Nephron progenitor cell (in vitro differentiated cells): ENCODE results near the gene PHACTR3.
"Not testable (repeated sequence)": the region's sequence is repeated elsewhere in the genome, so short reads cannot be mapped to it uniquely, and the experiment has no call there.

Source experiments
- DNase-seq: peaks from one replicate; pipeline ENCODE4 v3.0.0; 2021
- H3K27ac Mint-ChIP-seq: 2 replicates; pipeline ENCODE4 v1.8.0; 2021; ENCODE audit warnings: mild to moderate bottlenecking, moderate library complexity, mixed read lengths
- H3K27me3 Mint-ChIP-seq: 2 replicates; pipeline ENCODE4 v1.8.0; 2021; ENCODE audit warnings: mild to moderate bottlenecking, low read depth, mixed read lengths; ENCODE audit not compliant: poor library complexity
- H3K36me3 Mint-ChIP-seq: 2 replicates; pipeline ENCODE4 v1.8.0; 2021; ENCODE audit warnings: low read depth, mixed read lengths
- H3K4me1 Mint-ChIP-seq: 2 replicates; pipeline ENCODE4 v1.8.0; 2021; ENCODE audit warnings: mixed read lengths
- H3K4me3 Mint-ChIP-seq: 2 replicates; pipeline ENCODE4 v1.8.0; 2021; ENCODE audit warnings: mild to moderate bottlenecking, moderate library complexity, mixed read lengths
- H3K9me3 Mint-ChIP-seq: 2 replicates; pipeline ENCODE4 v1.8.0; 2021; ENCODE audit warnings: mild to moderate bottlenecking, moderate library complexity, mixed read lengths
- CTCF ChIP-seq: fragments of 200-600 bp; sonication (generic); IDR thresholded peaks from 2 replicates; pipeline ENCODE4 v1.5.0; 2021; ENCODE audit warnings: antibody characterized with exemption

The PHACTR3 gene

GRCh38 chr20:59603781-59604541, at the start of gene PHACTR3:
Gene PHACTR3, plus strand, starts transcription at chr20:59604540. Its CDS starts 475 bp downstream, at chr20:59605015.
- H3K27me3 Mint-ChIP-seq, result peaks cover 86% of the 10 kb centered on the region
- H3K27ac Mint-ChIP-seq, result no peak within 1 kb of the TSS
- H3K4me1 Mint-ChIP-seq, result peaks cover 12% of the 10 kb centered on the region
- peaks cover 37% of the 10 kb centered on the region for H3K9me3 Mint-ChIP-seq
- peak; percentile 36 for DNase-seq
- TF ChIP-seq CTCF, result no peak
- no peaks in the 10 kb centered on the region for H3K36me3 Mint-ChIP-seq
- peak within 1 kb of the TSS; percentile 48 for H3K4me3 Mint-ChIP-seq

GRCh38 chr20:59557733-59558529, 46.4 kb upstream of the PHACTR3 start:
- not testable (repeated sequence) for H3K27ac Mint-ChIP-seq, H3K36me3 Mint-ChIP-seq, DNase-seq, H3K4me3 Mint-ChIP-seq, H3K4me1 Mint-ChIP-seq
- peaks cover 24% of the 10 kb centered on the region for H3K27me3 Mint-ChIP-seq
- peaks cover 35% of the 10 kb centered on the region for H3K9me3 Mint-ChIP-seq

GRCh38 chr20:59559024-59559817, 45.1 kb upstream of the PHACTR3 start:
- Mint-ChIP-seq H3K4me3 (no peak overlapping the region), H3K27me3 (peaks cover 28% of the 10 kb centered on the region), H3K9me3 (peaks cover 36% of the 10 kb centered on the region), H3K4me1 (no peaks in the 10 kb centered on the region), H3K27ac (no peak overlapping the region), H3K36me3 (no peaks in the 10 kb centered on the region)
- no peak for DNase-seq
- no peak for TF ChIP-seq CTCF

GRCh38 chr20:59559863-59560262, 44.5 kb upstream of the PHACTR3 start:
- no peak overlapping the region for H3K27ac Mint-ChIP-seq
- DNase-seq, result no peak
- H3K36me3 Mint-ChIP-seq, result no peaks in the 10 kb centered on the region
- H3K4me1 Mint-ChIP-seq, result no peaks in the 10 kb centered on the region
- peaks cover 36% of the 10 kb centered on the region for H3K9me3 Mint-ChIP-seq
- no peak overlapping the region for H3K4me3 Mint-ChIP-seq
- no peak for TF ChIP-seq CTCF
- peaks cover 28% of the 10 kb centered on the region for H3K27me3 Mint-ChIP-seq

GRCh38 chr20:59560588-59561227, 43.6 kb upstream of the PHACTR3 start:
- Mint-ChIP-seq H3K4me1 (no peaks in the 10 kb centered on the region), H3K4me3 (no peak overlapping the region), H3K27me3 (peaks cover 28% of the 10 kb centered on the region), H3K36me3 (no peaks in the 10 kb centered on the region), H3K9me3 (peaks cover 33% of the 10 kb centered on the region), H3K27ac (no peak overlapping the region)
- TF ChIP-seq CTCF, result peak; percentile 30
- DNase-seq, result no peak
